Body of pancreas (tissue), 4 donors: Measurements from ENCODE around the gene SH2D4B.

Source experiments
- CTCF ChIP-seq, 7 experiments: fragments of 450-650 bp in 4 of 7; fragments of 200-600 bp in 3 of 7; sonication (generic) in 3 of 7; IDR thresholded peaks; one replicate each; pipeline ENCODE4 v1.5.1; 2016 to 2019; ENCODE audit warnings: antibody characterized with exemption in 7 of 7
- POLR2A ChIP-seq, 3 donors: fragments of 450-650 bp; IDR thresholded peaks; one replicate each; pipeline ENCODE4 v1.6.1; 2016; ENCODE audit warnings: antibody characterized with exemption in 3 of 3, mild to moderate bottlenecking in 2 of 3

- TF ChIP-seq CTCF (IDR thresholded peaks at IDR 0.05) = no peak
- TF ChIP-seq POLR2A (IDR thresholded peaks at IDR 0.05) = no peak
Measured at GRCh38 chr10:80540136-80540535, 2.4 kb downstream of the SH2D4B start.
